HFF-Myc (cell line): ENCODE results near the gene PPP1CA.
A peak's percentile ranks its signal among the peaks of the same experiment; 100 is the strongest.
"Not testable (repeated sequence)": the region's sequence is repeated elsewhere in the genome, so short reads cannot be mapped to it uniquely, and the experiment has no call there.

Experiments used
- DNase-seq: peaks from one replicate; pipeline ENCODE4 v3.0.0-alpha.2; 2011; ENCODE audit warnings: low read depth; ENCODE audit errors: extremely low read depth
- H3K4me3 ChIP-seq: replicated peaks from 2 replicates; pipeline ENCODE4 v1.5.1; 2011; ENCODE audit warnings: low read depth, mild to moderate bottlenecking, control low read depth, low read length
- TF ChIP-seq, protein P1 (sequence below): IDR thresholded peaks from 2 replicates; pipeline ENCODE4 v1.5.1; 2012; ENCODE audit warnings: mild to moderate bottlenecking, low read depth, low read length, control low read depth; ENCODE audit errors: missing control alignments

PPP1CA gene

DNA sequence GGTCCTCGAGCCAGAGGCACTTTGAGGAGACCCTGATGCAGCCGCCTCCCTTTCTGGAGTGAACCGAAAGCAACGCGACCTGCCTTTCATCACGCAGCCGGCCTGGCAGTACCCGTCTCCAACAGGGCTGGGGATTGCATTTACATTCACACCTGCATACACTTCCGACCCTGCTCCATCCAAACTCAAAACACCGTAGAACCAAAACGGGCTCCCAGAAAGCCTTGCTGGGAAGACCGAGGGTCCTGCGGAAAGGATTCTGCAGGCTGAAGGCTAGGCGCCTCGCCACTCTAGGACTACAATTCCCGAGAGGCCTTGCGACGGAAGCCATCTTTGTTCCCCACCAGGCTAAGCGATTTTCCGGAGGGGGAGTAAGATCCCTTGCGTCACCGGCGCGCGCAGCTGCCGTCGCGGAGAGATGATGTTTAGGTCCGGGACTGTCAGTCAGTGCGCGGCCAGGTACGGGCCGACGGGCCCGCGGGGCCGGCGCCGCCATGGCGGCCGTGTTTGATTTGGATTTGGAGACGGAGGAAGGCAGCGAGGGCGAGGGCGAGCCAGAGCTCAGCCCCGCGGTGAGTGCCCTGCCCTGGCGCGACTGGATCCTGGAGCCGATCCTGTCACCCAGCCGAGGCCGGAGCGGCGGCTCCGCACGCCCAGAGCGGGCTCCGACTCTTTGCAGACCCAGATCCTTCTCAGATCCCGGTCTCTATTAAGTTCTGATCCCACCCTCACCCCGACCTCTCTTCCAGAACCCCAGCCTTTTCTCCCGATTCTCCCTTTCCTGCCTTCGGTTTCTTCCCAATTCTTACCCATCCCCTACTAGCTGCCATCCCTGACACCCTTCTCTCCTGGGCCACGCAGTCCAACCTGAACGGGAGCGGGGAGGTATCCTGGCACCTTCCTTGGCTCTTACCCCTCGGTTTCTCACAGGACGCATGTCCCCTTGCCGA lies 26.7 kb upstream of the PPP1CA start, which contains the start of gene RPS6KB2:
Gene RPS6KB2 (plus strand): TSS at position 443 of the 950 bp plus-strand sequence. CDS start 52 bp downstream, at position 495.
- peak; percentile 89 for DNase-seq
- H3K4me3 ChIP-seq = peak within 1 kb of the TSS; percentile 66
- TF ChIP-seq, protein P1, sequence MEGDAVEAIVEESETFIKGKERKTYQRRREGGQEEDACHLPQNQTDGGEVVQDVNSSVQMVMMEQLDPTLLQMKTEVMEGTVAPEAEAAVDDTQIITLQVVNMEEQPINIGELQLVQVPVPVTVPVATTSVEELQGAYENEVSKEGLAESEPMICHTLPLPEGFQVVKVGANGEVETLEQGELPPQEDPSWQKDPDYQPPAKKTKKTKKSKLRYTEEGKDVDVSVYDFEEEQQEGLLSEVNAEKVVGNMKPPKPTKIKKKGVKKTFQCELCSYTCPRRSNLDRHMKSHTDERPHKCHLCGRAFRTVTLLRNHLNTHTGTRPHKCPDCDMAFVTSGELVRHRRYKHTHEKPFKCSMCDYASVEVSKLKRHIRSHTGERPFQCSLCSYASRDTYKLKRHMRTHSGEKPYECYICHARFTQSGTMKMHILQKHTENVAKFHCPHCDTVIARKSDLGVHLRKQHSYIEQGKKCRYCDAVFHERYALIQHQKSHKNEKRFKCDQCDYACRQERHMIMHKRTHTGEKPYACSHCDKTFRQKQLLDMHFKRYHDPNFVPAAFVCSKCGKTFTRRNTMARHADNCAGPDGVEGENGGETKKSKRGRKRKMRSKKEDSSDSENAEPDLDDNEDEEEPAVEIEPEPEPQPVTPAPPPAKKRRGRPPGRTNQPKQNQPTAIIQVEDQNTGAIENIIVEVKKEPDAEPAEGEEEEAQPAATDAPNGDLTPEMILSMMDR = no peak

GRCh38 chr11:67427364-67427859 lies 25.8 kb upstream of the PPP1CA start:
- DNase-seq = not testable (repeated sequence)
- H3K4me3 ChIP-seq = peak overlapping the region; percentile 66

DNA sequence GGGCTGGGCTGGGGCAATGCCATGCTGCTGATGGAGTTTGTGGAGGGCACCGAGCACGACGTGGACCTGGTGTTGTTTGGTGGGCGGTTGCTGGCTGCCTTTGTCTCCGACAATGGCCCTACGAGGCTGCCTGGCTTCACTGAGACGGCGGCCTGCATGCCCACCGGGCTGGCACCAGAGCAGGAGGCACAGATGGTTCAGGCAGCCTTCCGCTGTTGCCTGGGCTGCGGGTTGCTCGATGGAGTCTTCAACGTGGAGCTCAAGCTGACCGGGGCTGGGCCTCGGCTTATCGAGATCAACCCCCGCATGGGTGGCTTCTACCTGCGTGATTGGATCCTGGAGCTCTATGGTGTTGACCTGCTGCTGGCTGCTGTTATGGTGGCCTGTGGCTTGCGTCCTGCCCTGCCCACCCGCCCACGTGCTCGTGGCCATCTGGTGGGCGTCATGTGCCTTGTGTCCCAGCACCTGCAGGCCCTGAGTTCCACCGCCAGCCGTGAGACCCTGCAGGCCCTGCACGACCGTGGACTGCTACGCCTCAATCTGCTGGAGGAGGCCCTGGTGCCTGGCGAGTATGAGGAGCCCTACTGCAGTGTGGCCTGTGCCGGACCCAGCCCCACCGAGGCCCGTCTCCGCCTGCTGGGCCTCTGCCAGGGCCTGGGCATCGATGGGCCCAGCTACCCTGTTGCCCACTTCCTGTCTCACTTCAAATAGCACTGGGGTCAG lies 22.4 kb upstream of the PPP1CA start:
- DNase-seq = no peak
- TF ChIP-seq, protein P1 = no peak
- no peak overlapping the region for H3K4me3 ChIP-seq

GRCh38 chr11:67423466-67423865 lies 21.8 kb upstream of the PPP1CA start:
- no peak overlapping the region for H3K4me3 ChIP-seq
- no peak for DNase-seq
- TF ChIP-seq, protein P1 = no peak

DNA sequence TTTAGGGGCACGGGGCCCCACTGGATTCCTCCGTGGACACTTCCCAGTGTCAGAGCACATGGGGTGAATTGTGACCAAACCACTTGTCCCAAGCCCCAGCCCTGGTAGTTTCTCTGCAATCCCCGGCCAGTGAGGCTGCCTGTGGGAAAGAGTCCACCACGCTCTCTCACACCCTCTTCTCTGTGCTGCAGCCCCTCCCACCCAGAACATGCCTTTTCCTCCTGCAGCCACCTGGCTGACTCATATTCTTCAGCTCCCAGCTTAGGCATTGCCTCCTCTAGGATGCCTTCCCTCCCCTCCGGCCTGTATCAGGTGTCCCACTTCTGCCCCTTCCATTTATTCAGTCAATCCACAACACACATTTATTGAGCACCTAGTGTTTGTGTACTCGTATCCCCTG lies 21.2 kb upstream of the PPP1CA start:
- DNase-seq = no peak
- no peak overlapping the region for H3K4me3 ChIP-seq
- TF ChIP-seq, protein P1 = no peak

- no peak for DNase-seq
- TF ChIP-seq, protein P1 = no peak
- H3K4me3 ChIP-seq = peak overlapping the region; percentile 31
Measured at GRCh38 chr11:67421430-67422031, 19.9 kb upstream of the PPP1CA start.
